IMR-90 (cell line): ENCODE results near the gene BRAT1. TPM values are rescaled to one million over a fixed set of nuclear protein-coding genes. Genes with fewer than 3 reads are reported as not detected.
A peak's percentile ranks its signal among the peaks of the same experiment; 100 is the strongest.

Experiments
- ATAC-seq: fragments of 200-7000 bp; cut with Tn5 transposase; 2 replicates; pipeline ENCODE4 v1.9.1; 2020; ENCODE audit warnings: low read depth, mild to moderate bottlenecking, moderate library complexity
- BruUV-seq: library from RNA; stranded (reverse); fragments of 400-500 nt; replicated peaks from 2 replicates; lab custom pipeline; 2021; lab: Mats Ljungman, UMichigan
- CTCF ChIA-PET: fragments of 300-600 bp; formaldehyde crosslinking; extraction: SDS; loops from one replicate; lab custom pipeline; 2021; ENCODE audit warnings: antibody characterized with exemption; lab: Yijun Ruan, JAX
- POLR2A ChIA-PET: fragments of 300-600 bp; sonication (Branson Sonifier 250); formaldehyde crosslinking; loops from one replicate; lab custom pipeline; 2022; ENCODE audit warnings: antibody characterized with exemption; ENCODE audit not compliant: unreplicated experiment; lab: Charles Lee
- DNase-seq: peaks from one replicate; pipeline ENCODE4 v3.0.0; 2013
- H2AFZ ChIP-seq: replicated peaks from 2 replicates; pipeline ENCODE3; 2013; ENCODE audit warnings: low read length, mild to moderate bottlenecking; ENCODE audit not compliant: poor library complexity
- H2AK5ac ChIP-seq: 2 replicates; pipeline ENCODE4 v1.6.1; 2013; ENCODE audit warnings: low read depth, low read length, inconsistent platforms
- H2AK9ac ChIP-seq: replicated peaks from 2 replicates; pipeline ENCODE3; 2013; ENCODE audit warnings: mild to moderate bottlenecking, low read depth, low read length, moderate library complexity; ENCODE audit not compliant: poor library complexity
- H2BK120ac ChIP-seq: 2 replicates; pipeline ENCODE4 v1.6.1; 2013; ENCODE audit warnings: low read depth, low read length, inconsistent platforms
- H2BK15ac ChIP-seq: 3 replicates; pipeline ENCODE4 v1.6.1; 2013; ENCODE audit warnings: low read depth, low read length, inconsistent platforms
- H2BK20ac ChIP-seq: 2 replicates; pipeline ENCODE4 v1.6.1; 2013; ENCODE audit warnings: low read depth, mild to moderate bottlenecking, inconsistent platforms, low read length, moderate library complexity
- H2BK5ac ChIP-seq: 2 replicates; pipeline ENCODE4 v1.6.1; 2013; ENCODE audit warnings: mild to moderate bottlenecking, low read depth, low read length, inconsistent platforms; ENCODE audit not compliant: poor library complexity, severe bottlenecking
- H3K14ac ChIP-seq: replicated peaks from 2 replicates; pipeline ENCODE4 v1.6.1; 2013; ENCODE audit warnings: low read depth, low read length, inconsistent platforms
- H3K18ac ChIP-seq: 2 replicates; pipeline ENCODE4 v1.6.1; 2013; ENCODE audit warnings: low read depth, low read length, control low read depth
- H3K23ac ChIP-seq: 2 replicates; pipeline ENCODE4 v1.6.1; 2013; ENCODE audit warnings: low read depth, low read length, inconsistent platforms
- H3K27ac ChIP-seq: 2 replicates; pipeline ENCODE4 v1.5.1; 2013; ENCODE audit warnings: mild to moderate bottlenecking, control low read depth, low read length; ENCODE audit not compliant: insufficient read depth
- H3K27me3 ChIP-seq: 2 replicates; pipeline ENCODE4 v1.6.1; 2013; ENCODE audit warnings: low read length; ENCODE audit not compliant: control insufficient read depth, insufficient read depth
- H3K36me3 ChIP-seq: 2 replicates; pipeline ENCODE4 v1.6.1; 2013; ENCODE audit warnings: low read length, mixed read lengths; ENCODE audit not compliant: control insufficient read depth, insufficient read depth
- H3K4ac ChIP-seq: 2 replicates; pipeline ENCODE4 v1.6.1; 2013; ENCODE audit warnings: low read depth, low read length, inconsistent platforms
- H3K4me1 ChIP-seq: 2 replicates; pipeline ENCODE4 v1.6.1; 2013; ENCODE audit warnings: low read length, mixed read lengths; ENCODE audit not compliant: control insufficient read depth, insufficient read depth
- H3K4me2 ChIP-seq: 2 replicates; pipeline ENCODE4 v1.6.1; 2013; ENCODE audit warnings: low read depth, mild to moderate bottlenecking, control low read depth, low read length, moderate library complexity
- H3K4me3 ChIP-seq: 2 replicates; pipeline ENCODE4 v1.5.1; 2013; ENCODE audit warnings: low read depth, mild to moderate bottlenecking, control low read depth, low read length, moderate library complexity; ENCODE audit not compliant: insufficient read depth
- H3K56ac ChIP-seq: 2 replicates; pipeline ENCODE4 v1.6.1; 2013; ENCODE audit warnings: low read length, inconsistent platforms; ENCODE audit not compliant: insufficient read depth; ENCODE audit errors: extremely low read depth
- H3K79me1 ChIP-seq, 2 experiments: 2 replicates each; pipeline ENCODE4 v1.6.1; 2013; ENCODE audit warnings: low read length in 2 of 2, inconsistent platforms in 1 of 2, low read depth in 1 of 2
- H3K9ac ChIP-seq: 2 replicates; pipeline ENCODE4 v1.6.1; 2013; ENCODE audit warnings: low read depth, low read length, control low read depth
- H3K9me1 ChIP-seq: 2 replicates; pipeline ENCODE4 v1.6.1; 2013; ENCODE audit warnings: low read length, inconsistent platforms; ENCODE audit not compliant: insufficient read depth
- H3K9me3 ChIP-seq: 2 replicates; pipeline ENCODE4 v1.6.1; 2013; ENCODE audit warnings: low read length; ENCODE audit not compliant: control insufficient read depth, insufficient read depth
- H4K20me1 ChIP-seq: 2 replicates; pipeline ENCODE4 v1.6.1; 2013; ENCODE audit warnings: low read length, inconsistent platforms; ENCODE audit not compliant: insufficient read depth
- H4K5ac ChIP-seq: 2 replicates; pipeline ENCODE4 v1.6.1; 2013; ENCODE audit warnings: mild to moderate bottlenecking, low read depth, low read length, control low read depth
- H4K8ac ChIP-seq, 2 experiments: 2 replicates each; pipeline ENCODE4 v1.6.1; 2013; ENCODE audit warnings: low read depth in 2 of 2, low read length in 2 of 2, control low read depth in 1 of 2, inconsistent platforms in 1 of 2
- H4K91ac ChIP-seq: 2 replicates; pipeline ENCODE4 v1.6.1; 2013; ENCODE audit warnings: low read depth, low read length, inconsistent platforms; ENCODE audit not compliant: insufficient read depth
- BHLHE40 ChIP-seq: fragments of 150-350 bp; IDR thresholded peaks from 2 replicates; pipeline ENCODE4 v1.6.1; 2016; ENCODE audit warnings: mild to moderate bottlenecking, low read depth, low read length
- CHD1 ChIP-seq: IDR thresholded peaks from 2 replicates; pipeline ENCODE4 v1.6.1; 2012; ENCODE audit warnings: low read depth, low read length, improper control_type of control experiment
- FOS ChIP-seq: fragments of 150-350 bp; IDR thresholded peaks from 2 replicates; pipeline ENCODE4 v1.6.1; 2016; ENCODE audit warnings: low read depth, low read length
- NFE2L2 ChIP-seq: fragments of 150-350 bp; IDR thresholded peaks from 2 replicates; pipeline ENCODE4 v1.6.1; 2016; ENCODE audit warnings: low read depth, mild to moderate bottlenecking, low read length
- WGBS, 2 experiments: methylation state at CpG; one replicate each; pipeline versions ENCODE4 v1.1.5 to v1.1.7; 2013; ENCODE audit warnings: missing lambda C conversion rate in 2 of 2; ENCODE audit not compliant: insufficient read length in 1 of 2; ENCODE audit errors: extremely low coverage in 2 of 2; 5-methylcytosine and 5-hydroxymethylcytosine counted together
- dilution Hi-C: fragments of 300-500 bp; cut with HindIII; formaldehyde crosslinking; loops from one replicate; pipeline ENCODE4 v1.14.3; 2018; ENCODE audit warnings: low sequenced_read_pairs; ENCODE audit not compliant: unreplicated experiment
- in situ Hi-C: fragments of 300-500 bp; cut with MboI; formaldehyde crosslinking; loops from 3 replicates; pipeline ENCODE4 v1.14.3; 2019; ENCODE audit warnings: low sequenced_read_pairs, inconsistent platforms, mixed read lengths
- intact Hi-C: fragments of 100-400 bp; cut with micrococcal nuclease; formaldehyde crosslinking; loops from 2 replicates; pipeline ENCODE4 v1.10.0; 2022
- polyA plus RNA-seq, 3 experiments: library from polyadenylated mRNA; depleted of rRNA; stranded (reverse); fragments of >200 nt; gene quantifications; 2 replicates each; pipeline ENCODE4 v1.2.3, GENCODE V29; 2012; ENCODE audit warnings: low replicate concordance in 1 of 3
- total RNA-seq: library from RNA; depleted of rRNA; stranded (reverse); fragments of >200 nt; gene quantifications from 2 replicates; pipeline ENCODE4 v1.2.3, GENCODE V29; 2012
- TF ChIP-seq, protein P1 (sequence below): conservative IDR thresholded peaks from 2 replicates; pipeline ENCODE4 v1.5.1; 2012; ENCODE audit warnings: mild to moderate bottlenecking, low read depth, low read length, improper control_type of control experiment
- TF ChIP-seq, protein P2 (sequence below): fragments of 150-350 bp; IDR thresholded peaks from 2 replicates; pipeline ENCODE4 v1.6.1; 2016; ENCODE audit warnings: low read depth, mild to moderate bottlenecking, low read length, moderate library complexity, borderline replicate concordance

BRAT1 gene
- total and polyA plus RNA-seq, 2 of the 4 experiments (the other 2 are of a cell fraction) = 6.8 to 21.9 TPM

DNA sequence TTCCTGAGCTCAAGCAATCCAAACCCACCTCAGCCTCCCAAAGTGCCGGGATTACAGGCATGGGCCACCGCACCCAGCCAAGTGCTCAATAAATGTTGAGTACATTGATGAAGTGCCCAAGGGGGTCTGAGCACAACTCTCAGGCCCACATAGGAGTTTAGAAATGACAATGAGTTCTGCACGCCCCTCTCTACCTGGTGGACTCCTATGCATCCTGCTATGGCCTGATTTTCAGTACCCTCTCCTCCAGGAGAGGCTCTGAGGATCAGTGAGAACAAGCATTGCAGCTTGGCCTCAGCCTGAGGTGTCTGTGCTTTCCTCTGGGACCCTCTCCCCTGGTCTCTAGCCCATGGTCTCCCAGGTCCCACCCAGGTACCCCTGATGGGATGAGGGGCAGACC is 58.3 kb downstream of the BRAT1 start:
- Histone ChIP-seq H3K27me3 (peaks cover 6% of the 10 kb centered on the region; the same call in 1 of the 2 replicates), H3K27ac (no peak overlapping the region), H3K9ac (no peak overlapping the region), H2BK20ac (no peak overlapping the region), H3K4me2 (no peak overlapping the region), H3K9me3 (no peaks in the 10 kb centered on the region), H3K4me1 (peaks cover 10% of the 10 kb centered on the region), H3K14ac (no peak overlapping the region), H4K8ac (no peak overlapping the region), H3K9me1 (0 out of 2 replicates have a peak, but pooled peaks cover 4% of the 10 kb centered on the region), H3K4ac (no peak overlapping the region), H4K91ac (no peak overlapping the region), H2BK5ac (no peak overlapping the region), H2AK5ac (no peak overlapping the region), H2AK9ac (no peak overlapping the region), H2BK15ac (no peak overlapping the region), H2AFZ (peak overlapping the region; percentile 56), H2BK120ac (no peak overlapping the region), H3K56ac (no peak overlapping the region), H3K36me3 (no peaks in the 10 kb centered on the region), H3K4me3 (no peak overlapping the region), H4K20me1 (no peaks in the 10 kb centered on the region), H3K79me1 (no peaks in the 10 kb centered on the region), H4K5ac (no peak overlapping the region), H3K23ac (no peak overlapping the region), H3K18ac (no peak overlapping the region)
- ATAC-seq = no peak
- WGBS, 2 experiments = no CpG with 5 or more reads among the region's 3 CpGs
- DNase-seq = no peak
- ChIA-PET POLR2A (no interaction called here), CTCF (no interaction called here)
- dilution Hi-C loops (no loop called here), intact Hi-C loops (no loop called here), in situ Hi-C loops (no loop called here)
- BruUV-seq = no TSS peak
- TF ChIP-seq FOS (no peak), BHLHE40 (no peak), CHD1 (no peak), NFE2L2 (no peak)
- TF ChIP-seq, protein P1, sequence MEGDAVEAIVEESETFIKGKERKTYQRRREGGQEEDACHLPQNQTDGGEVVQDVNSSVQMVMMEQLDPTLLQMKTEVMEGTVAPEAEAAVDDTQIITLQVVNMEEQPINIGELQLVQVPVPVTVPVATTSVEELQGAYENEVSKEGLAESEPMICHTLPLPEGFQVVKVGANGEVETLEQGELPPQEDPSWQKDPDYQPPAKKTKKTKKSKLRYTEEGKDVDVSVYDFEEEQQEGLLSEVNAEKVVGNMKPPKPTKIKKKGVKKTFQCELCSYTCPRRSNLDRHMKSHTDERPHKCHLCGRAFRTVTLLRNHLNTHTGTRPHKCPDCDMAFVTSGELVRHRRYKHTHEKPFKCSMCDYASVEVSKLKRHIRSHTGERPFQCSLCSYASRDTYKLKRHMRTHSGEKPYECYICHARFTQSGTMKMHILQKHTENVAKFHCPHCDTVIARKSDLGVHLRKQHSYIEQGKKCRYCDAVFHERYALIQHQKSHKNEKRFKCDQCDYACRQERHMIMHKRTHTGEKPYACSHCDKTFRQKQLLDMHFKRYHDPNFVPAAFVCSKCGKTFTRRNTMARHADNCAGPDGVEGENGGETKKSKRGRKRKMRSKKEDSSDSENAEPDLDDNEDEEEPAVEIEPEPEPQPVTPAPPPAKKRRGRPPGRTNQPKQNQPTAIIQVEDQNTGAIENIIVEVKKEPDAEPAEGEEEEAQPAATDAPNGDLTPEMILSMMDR = no peak
- TF ChIP-seq, protein P2, sequence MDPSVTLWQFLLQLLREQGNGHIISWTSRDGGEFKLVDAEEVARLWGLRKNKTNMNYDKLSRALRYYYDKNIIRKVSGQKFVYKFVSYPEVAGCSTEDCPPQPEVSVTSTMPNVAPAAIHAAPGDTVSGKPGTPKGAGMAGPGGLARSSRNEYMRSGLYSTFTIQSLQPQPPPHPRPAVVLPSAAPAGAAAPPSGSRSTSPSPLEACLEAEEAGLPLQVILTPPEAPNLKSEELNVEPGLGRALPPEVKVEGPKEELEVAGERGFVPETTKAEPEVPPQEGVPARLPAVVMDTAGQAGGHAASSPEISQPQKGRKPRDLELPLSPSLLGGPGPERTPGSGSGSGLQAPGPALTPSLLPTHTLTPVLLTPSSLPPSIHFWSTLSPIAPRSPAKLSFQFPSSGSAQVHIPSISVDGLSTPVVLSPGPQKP = no peak
